K562 (cell line): ENCODE results near the gene DENR. TPM values are rescaled to one million over a fixed set of nuclear protein-coding genes. Genes with fewer than 3 reads are reported as not detected.

Experiments used
- KDM2B ChIP-seq: fragments of 250-450 bp; sonication (Bioruptor Pico); IDR thresholded peaks from 2 replicates; pipeline ENCODE4 v1.8.0; 2021; ENCODE audit warnings: mild to moderate bottlenecking, moderate library complexity
- SMARCA5 ChIP-seq: fragments of 450-650 bp; IDR thresholded peaks from 2 replicates; pipeline ENCODE4 v1.6.1; 2016
- STAG1 ChIP-seq: sonication (generic); formaldehyde crosslinking; IDR thresholded peaks from 2 replicates; pipeline ENCODE4 v1.5.0; 2020; ENCODE audit warnings: missing genetic modification reagents, borderline replicate concordance
- TEAD4 ChIP-seq, 2 experiments: sonication (generic) in 1 of 2; formaldehyde crosslinking in 1 of 2; IDR thresholded peaks; 2 replicates each; pipeline versions ENCODE4 v1.6.1 to v1.8.0; 2012 to 2022; ENCODE audit warnings: borderline replicate concordance in 1 of 2, inconsistent platforms in 1 of 2, low read length in 1 of 2, mild to moderate bottlenecking in 1 of 2, missing genetic modification reagents in 1 of 2
- polyA plus RNA-seq, 8 experiments: library from polyadenylated mRNA; depleted of rRNA in 4 of 8; stranded (reverse) in 5 of 8; unstranded in 3 of 8; fragments of >200 nt; fragmentation: Nextera tagmentation in 2 of 8; fragmentation: Illumina TruSeq in 1 of 8; extraction: Ambion mirVana in 2 of 8; extraction: Trizol in 1 of 8; gene quantifications; 2 replicates each; pipeline versions ENCODE4 v1.2.1 to v1.2.3, GENCODE V29; 2011 to 2014; ENCODE audit warnings: inconsistent platforms in 1 of 8, missing spikeins in 1 of 8
- total RNA-seq, 7 experiments: library from RNA; depleted of rRNA in 6 of 7; stranded (reverse); fragments of >200 nt in 6 of 7; fragmentation: Illumina TruSeq in 2 of 7; extraction: Trizol in 2 of 7; gene quantifications; 2 replicates each; pipeline versions ENCODE4 v1.2.1 to v1.2.3, GENCODE V29; 2011 to 2021; ENCODE audit warnings: low replicate concordance in 1 of 7
- TF ChIP-seq, protein P1 (sequence below), 2 experiments: fragments of 450-650 bp in 1 of 2; sonication (generic) in 1 of 2; formaldehyde crosslinking in 1 of 2; IDR thresholded peaks; 2 replicates each; pipeline versions ENCODE4 v1.7.1 to v1.9.0; 2016 to 2022; ENCODE audit warnings: inconsistent platforms in 1 of 2, mild to moderate bottlenecking in 1 of 2, missing genetic modification reagents in 1 of 2
- TF ChIP-seq, protein P2 (sequence below), 2 experiments: IDR thresholded peaks in 1 of 2; conservative IDR thresholded peaks in 1 of 2; 2 replicates each; pipeline ENCODE4 v1.6.1; 2016; ENCODE audit warnings: low read depth in 2 of 2, mild to moderate bottlenecking in 1 of 2, missing compliant biosample characterization in 1 of 2, missing genetic modification characterization in 1 of 2, moderate library complexity in 1 of 2
- TF ChIP-seq, protein P3 (sequence below), 2 experiments: fragments of 250-450 bp in 1 of 2; fragments of 450-650 bp in 1 of 2; sonication (Bioruptor Pico) in 1 of 2; IDR thresholded peaks; 2 replicates each; pipeline versions ENCODE4 v1.6.1 to v1.8.0; 2016 to 2021; ENCODE audit warnings: mild to moderate bottlenecking in 2 of 2, moderate library complexity in 2 of 2, missing compliant biosample characterization in 1 of 2, missing genetic modification characterization in 1 of 2
- TF ChIP-seq, protein P4 (sequence below): fragments of 250-450 bp; sonication (Bioruptor Pico); IDR thresholded peaks from 2 replicates; pipeline ENCODE4 v1.8.0; 2021; ENCODE audit warnings: mild to moderate bottlenecking, moderate library complexity

The DENR gene
- total and polyA plus RNA-seq, 9 of the 15 experiments (the other 6 are each of a cell fraction or from before 2014, with no cell fraction given): 32.5 to 77.4 (median 54.7) TPM

DNA sequence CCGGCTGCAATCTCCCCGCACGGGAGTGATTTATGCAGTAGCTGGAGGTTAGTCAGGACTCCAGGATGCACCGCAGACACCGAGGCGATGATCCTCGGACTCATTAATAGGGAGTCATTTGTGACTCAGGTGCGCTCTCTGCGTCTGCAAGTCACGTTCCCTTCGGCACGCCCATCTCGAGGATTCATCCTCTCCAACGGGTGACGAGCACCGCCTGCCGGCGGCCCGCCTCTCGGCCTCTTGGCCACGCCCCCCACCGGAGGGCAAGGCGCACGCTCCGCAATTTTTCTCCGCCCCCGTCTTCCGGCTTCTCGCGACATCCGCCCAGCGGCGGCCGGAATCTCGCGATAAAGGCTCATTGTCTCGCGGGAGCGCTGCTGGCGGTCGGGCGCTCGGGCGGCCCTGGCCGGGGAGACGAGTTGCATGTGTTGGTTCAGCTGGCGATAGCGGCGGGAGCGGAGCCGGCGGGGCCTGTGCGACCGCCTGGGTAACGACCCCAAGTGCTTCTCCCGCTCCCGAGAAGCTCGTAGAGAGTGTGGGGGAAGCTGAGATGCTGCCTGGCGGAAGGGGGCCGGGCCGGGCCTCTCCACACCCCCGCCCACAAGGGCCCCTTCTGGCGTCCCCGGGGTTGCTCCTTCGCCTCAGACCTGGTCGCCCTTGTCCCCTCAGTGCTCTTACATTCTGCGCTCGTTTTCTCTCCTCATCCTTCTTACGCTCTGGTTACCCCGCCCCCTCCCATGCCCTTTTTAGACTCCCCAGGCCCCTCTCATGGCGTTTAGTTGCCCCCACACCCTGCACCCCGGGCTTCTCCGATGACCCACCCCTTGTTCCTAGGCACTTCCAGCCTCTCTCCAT lies at the start of gene DENR (continued):
- TF ChIP-seq, protein P1, sequence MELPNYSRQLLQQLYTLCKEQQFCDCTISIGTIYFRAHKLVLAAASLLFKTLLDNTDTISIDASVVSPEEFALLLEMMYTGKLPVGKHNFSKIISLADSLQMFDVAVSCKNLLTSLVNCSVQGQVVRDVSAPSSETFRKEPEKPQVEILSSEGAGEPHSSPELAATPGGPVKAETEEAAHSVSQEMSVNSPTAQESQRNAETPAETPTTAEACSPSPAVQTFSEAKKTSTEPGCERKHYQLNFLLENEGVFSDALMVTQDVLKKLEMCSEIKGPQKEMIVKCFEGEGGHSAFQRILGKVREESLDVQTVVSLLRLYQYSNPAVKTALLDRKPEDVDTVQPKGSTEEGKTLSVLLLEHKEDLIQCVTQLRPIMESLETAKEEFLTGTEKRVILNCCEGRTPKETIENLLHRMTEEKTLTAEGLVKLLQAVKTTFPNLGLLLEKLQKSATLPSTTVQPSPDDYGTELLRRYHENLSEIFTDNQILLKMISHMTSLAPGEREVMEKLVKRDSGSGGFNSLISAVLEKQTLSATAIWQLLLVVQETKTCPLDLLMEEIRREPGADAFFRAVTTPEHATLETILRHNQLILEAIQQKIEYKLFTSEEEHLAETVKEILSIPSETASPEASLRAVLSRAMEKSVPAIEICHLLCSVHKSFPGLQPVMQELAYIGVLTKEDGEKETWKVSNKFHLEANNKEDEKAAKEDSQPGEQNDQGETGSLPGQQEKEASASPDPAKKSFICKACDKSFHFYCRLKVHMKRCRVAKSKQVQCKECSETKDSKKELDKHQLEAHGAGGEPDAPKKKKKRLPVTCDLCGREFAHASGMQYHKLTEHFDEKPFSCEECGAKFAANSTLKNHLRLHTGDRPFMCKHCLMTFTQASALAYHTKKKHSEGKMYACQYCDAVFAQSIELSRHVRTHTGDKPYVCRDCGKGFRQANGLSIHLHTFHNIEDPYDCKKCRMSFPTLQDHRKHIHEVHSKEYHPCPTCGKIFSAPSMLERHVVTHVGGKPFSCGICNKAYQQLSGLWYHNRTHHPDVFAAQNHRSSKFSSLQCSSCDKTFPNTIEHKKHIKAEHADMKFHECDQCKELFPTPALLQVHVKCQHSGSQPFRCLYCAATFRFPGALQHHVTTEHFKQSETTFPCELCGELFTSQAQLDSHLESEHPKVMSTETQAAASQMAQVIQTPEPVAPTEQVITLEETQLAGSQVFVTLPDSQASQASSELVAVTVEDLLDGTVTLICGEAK (IDR thresholded peaks at IDR 0.05): peak; percentile 60
- TF ChIP-seq, protein P1 (CRISPR knock-in tag; IDR thresholded peaks at IDR 0.05): no peak
- TF ChIP-seq TEAD4 (IDR thresholded peaks at IDR 0.05; ENCODE audit: low read length) (peak; percentile 17; the same call in 1 of the 2 replicates), TEAD4 (CRISPR knock-in tag; IDR thresholded peaks at IDR 0.05; ENCODE audit: borderline replicate concordance) (no peak), STAG1 (CRISPR knock-in tag) (peak; percentile 47; the same call in 1 of the 2 replicates), KDM2B (CRISPR knock-in tag) (no peak), SMARCA5 (0 out of 2 replicates have a peak, but pooled peaks have one; percentile 46)
- TF ChIP-seq, protein P2, sequence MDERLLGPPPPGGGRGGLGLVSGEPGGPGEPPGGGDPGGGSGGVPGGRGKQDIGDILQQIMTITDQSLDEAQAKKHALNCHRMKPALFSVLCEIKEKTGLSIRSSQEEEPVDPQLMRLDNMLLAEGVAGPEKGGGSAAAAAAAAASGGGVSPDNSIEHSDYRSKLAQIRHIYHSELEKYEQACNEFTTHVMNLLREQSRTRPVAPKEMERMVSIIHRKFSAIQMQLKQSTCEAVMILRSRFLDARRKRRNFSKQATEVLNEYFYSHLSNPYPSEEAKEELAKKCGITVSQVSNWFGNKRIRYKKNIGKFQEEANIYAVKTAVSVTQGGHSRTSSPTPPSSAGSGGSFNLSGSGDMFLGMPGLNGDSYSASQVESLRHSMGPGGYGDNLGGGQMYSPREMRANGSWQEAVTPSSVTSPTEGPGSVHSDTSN (CRISPR knock-in tag; IDR thresholded peaks at IDR 0.05; ENCODE audit: low read depth): no peak
- TF ChIP-seq, protein P2 (tag; conservative IDR thresholded peaks at IDR 0.05; ENCODE audit: low read depth): peak; percentile 55
- TF ChIP-seq, protein P3, sequence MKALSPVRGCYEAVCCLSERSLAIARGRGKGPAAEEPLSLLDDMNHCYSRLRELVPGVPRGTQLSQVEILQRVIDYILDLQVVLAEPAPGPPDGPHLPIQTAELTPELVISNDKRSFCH (CRISPR knock-in tag; IDR thresholded peaks at IDR 0.05): no peak
- TF ChIP-seq, protein P3 (tag; IDR thresholded peaks at IDR 0.05): no peak
- TF ChIP-seq, protein P4, sequence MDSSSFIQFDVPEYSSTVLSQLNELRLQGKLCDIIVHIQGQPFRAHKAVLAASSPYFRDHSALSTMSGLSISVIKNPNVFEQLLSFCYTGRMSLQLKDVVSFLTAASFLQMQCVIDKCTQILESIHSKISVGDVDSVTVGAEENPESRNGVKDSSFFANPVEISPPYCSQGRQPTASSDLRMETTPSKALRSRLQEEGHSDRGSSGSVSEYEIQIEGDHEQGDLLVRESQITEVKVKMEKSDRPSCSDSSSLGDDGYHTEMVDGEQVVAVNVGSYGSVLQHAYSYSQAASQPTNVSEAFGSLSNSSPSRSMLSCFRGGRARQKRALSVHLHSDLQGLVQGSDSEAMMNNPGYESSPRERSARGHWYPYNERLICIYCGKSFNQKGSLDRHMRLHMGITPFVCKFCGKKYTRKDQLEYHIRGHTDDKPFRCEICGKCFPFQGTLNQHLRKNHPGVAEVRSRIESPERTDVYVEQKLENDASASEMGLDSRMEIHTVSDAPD (CRISPR knock-in tag): no peak
